GM21515 (cell line): ENCODE results near the gene LRFN2.

Experiments used
- ATAC-seq: cut with Tn5 transposase; IDR thresholded peaks from one replicate; pipeline ENCODE4 v1.9.1; 2021; ENCODE audit not compliant: unreplicated experiment

Gene LRFN2

GRCh38 chr6:40587240-40588069, at the start of gene LRFN2:
Gene LRFN2 (minus strand): TSS chr6:40587364.
- peak; percentile 77 for ATAC-seq

DNA sequence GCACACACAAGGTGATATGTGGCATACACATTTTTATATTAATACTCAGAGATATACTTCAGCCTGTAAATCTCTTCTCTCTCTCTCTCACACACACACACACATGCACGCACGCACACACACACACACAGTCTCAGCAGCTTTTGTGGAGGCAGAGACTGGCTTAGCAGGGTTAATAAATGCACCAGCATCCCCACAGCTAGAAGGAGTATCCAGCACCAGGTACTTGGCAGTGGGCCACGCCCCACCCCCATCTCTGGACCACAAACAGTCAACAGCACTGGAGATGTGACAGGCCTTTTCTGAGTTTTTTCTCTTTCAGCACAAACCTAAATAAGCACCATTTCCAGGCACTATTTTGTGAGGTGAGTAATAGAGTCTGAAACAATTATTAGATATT, 47.3 kb upstream of the LRFN2 start:
- no peak for ATAC-seq

GRCh38 chr6:40631744-40632143, 44.6 kb upstream of the LRFN2 start:
- no peak for ATAC-seq

- ATAC-seq: no peak
These were observed 43.3 kb upstream of the LRFN2 start for GRCh38 chr6:40630488-40630887.

GRCh38 chr6:40630051-40630450, 42.9 kb upstream of the LRFN2 start:
- no peak for ATAC-seq

DNA sequence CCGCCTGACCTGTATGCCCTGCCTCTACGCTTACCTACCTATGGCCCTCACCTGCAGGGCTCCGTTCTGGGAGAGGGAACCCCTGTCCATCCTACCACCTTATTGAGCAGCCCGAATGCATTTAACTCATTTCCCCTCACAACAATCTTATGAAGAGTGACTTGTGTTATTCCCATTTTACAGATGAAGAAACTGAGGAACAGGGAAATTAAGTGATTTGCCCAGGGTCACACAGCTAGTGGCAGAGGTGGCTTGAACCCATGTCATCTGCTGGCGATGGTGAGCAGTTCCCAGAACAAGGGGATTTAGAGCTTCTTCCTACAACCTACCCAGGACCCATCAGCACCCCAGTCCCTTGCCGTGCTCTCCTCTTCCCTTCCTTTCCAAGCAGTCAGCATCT, 42.3 kb upstream of the LRFN2 start:
- no peak for ATAC-seq

GRCh38 chr6:40627316-40627715, 40.2 kb upstream of the LRFN2 start:
- no peak for ATAC-seq

GRCh38 chr6:40626886-40627285, 39.7 kb upstream of the LRFN2 start:
- ATAC-seq: no peak

DNA sequence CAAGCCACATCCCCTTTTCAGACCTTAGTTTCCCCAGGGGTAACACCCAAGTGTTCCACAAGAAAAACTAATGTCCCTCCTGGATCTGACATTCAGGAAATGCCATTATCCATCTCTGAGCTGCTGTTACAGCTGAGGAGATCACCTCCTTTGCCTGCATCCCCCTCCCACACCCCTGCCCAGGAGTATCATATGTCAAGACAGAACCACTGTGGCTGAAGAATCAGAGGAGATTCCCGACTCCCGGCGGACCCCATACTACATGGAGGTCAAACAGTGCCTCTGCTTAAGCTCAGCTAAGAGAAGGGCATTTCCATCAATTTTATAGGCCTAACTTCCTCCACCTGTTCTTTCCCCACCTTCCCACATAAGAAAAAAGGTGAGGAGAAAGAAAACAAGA, 36.8 kb upstream of the LRFN2 start:
- no peak for ATAC-seq

- no peak for ATAC-seq
These were observed 36.0 kb upstream of the LRFN2 start for GRCh38 chr6:40623178-40623577.

DNA sequence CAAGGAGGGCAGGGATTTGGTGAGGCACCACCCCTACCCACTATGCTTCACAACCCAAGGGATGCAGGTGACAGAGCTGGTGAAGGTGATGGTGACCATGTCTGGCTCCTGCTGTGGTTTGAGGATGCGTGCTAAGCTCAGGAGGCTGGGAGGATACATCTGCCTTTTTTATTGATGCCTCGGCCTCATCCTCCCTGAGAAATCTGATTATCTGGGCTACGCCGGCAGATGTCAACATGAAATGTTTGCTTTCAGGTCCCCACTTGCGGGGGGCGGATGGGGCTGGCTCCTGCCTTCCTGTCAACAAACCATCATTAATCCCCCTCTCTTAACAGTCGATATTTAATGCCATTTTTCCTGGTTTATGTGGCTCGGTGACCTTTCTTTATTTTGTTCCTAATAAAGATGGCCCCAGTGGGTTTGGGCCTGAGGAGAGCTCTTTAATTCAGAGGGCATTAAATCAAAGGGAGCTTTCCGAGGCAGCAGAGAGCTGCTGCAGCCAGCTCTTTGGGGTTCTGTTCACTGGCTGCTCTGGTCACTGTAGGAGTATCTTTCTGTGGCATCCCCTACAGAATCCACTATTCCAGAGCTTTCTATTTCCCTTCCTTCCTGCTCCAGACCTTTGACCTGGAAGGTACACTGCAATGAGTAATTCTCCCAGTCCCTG, 33.5 kb upstream of the LRFN2 start:
- no peak for ATAC-seq

DNA sequence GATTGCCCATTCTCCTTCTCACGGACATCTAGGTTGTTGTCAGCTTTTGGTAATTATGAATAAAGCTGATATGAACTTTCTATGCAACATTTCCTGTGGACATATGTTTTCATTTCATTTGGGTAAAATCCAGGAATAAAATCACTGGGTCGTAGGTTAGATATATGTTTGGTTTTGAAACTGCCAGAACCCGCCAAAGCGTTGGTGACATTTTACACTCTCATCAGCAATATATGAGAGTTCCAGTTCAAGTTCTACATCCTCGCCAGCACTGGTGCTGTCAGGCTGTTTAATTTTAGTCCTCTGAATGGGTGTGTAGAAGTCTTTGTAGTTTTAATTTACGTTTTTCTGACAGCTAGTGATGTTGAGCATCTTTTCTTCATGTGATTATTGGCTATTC, 27.5 kb upstream of the LRFN2 start:
- ATAC-seq: no peak

DNA sequence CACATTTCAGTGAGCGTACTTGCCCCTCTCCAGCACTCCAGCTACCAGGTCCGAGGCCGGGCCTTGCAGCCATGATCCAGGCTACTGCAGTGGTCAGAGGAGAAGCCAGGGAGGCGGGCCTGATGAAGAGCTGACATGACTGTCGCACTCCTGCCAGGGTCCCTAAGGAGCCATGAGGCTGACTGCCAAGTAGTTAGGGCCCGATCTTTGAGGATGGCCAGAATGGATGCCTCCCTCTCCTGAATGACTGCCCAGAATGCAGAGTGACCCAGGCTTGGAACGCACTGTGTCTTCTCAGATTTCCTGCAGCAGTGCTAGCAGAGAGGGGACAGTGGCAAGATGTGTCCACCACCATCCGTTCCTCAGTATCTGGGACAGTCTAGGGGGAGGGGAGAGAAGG, 24.7 kb upstream of the LRFN2 start:
- ATAC-seq: no peak

GRCh38 chr6:40611434-40611833, 24.3 kb upstream of the LRFN2 start:
- ATAC-seq: no peak

DNA sequence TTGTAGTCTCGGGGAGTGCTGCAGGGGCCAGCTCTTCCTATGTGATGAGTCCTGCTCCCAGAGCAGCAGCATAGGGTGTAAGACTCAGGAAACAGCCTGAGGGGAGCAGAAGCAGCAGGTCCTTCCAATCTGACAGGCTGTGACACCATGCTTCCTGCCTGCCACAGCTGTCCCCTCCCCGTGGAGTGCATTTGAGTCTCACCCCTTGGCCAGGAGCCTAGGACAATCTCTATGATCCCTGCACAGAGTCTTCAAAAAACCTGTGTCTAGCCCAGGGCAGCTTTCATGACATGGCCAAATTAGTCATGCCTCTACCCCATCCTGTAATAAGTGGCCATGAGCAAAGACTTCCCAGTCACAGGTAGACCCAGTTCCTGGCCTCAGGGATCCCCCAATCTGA, 23.1 kb upstream of the LRFN2 start:
- ATAC-seq: no peak

DNA sequence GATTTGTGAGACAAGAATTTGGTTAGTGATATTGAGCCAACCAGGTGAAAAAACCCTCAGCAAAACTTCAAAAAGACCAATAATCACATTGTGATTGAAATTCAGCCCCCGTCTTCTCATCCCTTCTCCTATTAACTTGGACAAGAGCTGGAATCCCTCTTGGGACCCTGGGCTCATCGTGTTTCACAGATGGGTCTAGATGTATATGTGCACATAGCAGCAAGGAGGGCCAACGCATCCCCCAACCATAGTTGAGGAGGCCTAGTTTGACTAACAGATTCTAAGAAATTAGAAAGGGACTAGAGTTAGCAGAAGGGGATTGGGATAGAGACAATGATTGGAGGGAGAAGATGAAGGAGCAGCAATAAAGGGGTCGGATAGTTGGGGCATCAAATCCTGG, 19.8 kb upstream of the LRFN2 start:
- ATAC-seq: no peak

DNA sequence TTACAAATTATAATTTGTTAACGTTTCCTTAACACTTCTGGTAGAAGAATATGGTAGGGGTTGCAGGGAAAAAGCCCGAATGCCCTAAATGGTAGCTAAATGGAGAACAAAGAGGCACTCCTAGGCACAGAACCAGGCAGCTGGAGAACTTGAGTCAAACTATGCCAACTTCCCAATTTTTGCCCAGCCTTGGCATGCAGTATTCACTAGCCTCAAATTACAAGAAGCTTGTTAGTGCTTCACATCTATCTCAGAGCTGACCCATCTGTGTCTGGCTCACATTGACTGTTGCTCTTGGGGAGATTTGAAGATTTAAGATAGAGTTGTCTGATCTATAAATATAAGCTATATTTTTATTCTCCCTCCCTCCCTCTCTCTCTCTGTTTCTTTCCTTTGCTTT, 19.4 kb upstream of the LRFN2 start:
- ATAC-seq: no peak

DNA sequence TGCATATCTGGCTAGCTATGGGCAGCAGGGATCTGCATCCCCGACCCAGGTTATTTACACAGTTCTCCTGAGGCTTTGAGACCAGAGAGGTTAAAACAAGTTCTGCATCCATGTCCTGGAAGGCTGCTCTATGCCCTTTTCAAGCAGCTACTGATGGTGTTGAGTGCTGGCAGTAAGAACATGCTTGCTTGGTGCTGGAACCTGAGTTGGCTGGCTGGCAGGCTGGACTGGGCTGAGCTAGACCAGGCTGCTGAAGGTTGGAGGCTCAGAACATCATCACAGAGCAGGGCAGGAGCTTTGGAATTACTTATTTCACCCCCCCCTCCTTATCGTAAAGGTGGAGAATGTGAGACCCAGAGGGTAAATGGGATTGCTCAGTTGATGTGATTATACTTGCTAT, 16.9 kb upstream of the LRFN2 start:
- no peak for ATAC-seq

DNA sequence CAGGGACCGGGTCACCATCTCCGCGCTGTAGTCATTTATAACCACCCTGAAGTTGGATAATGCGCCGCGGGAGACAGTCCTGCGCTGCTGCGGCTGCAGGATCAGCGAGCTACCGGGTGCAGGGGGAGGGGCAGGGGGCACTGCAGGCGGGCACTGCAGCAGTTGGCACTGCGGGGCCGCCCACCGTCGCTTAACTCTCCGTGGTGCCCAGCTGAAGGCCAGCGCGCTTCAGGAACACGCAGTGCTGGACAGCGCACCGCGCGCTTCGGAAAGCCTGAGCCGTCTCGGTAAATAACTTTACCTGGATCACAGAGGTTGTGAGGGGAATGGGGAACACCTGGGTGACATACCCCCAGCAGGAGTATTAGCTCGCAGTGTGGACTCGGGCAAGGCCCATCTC, 12.4 kb upstream of the LRFN2 start:
- ATAC-seq: no peak

DNA sequence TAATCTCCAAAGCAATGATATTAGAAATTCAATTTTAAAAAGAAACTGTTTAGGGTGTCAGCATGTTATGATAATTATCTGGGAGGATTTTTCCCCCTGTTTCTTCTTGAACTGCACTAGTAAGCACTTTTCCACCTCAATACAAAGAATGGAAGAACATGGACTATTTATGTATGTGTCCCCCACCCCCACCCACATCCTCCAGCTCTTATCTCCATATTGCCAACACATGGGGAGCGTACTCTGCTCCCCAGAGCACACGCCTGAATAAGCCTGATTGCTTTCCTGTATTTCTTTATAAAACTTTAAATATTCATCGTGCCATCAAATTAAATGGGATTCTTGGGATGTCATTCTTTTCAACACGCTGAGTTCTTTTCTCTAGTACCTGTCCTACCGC, 11.4 kb upstream of the LRFN2 start:
- ATAC-seq: no peak

GRCh38 chr6:40597301-40597700, 10.1 kb upstream of the LRFN2 start:
- no peak for ATAC-seq

DNA sequence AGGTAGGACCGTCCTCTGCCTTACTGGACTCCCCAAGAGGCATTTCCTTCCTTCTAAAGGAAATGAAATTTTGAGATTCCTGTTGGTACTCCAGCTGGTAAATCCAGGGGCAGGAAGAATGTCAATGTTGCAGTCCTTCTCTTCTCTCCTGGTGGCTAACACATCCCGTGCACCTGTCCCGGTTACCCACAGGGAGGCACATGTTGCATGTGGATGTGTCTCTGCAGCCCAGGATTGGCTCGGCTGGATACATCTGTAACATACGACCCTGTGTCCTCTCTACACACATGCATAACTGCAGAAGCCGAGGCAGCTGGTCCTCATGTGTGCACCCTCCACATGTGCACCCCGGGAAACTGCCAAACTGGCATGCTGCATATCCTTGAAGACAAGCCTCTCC, 1.3 kb upstream of the LRFN2 start:
- no peak for ATAC-seq

DNA sequence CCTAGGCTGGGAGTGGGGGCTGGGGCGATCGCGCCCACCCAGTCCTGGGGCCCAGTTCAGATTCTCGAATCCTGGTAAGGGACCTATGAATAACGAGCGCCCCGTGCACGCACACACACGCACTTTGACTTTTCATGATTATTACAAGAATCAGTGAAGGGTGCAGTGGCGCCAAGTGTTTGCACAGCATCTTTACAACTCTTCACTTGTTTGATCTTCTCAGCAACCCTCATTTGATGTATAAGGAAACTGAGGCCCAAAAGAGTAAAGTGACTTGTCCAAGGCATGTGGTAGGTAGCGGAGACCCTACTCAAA, 863 bp upstream of the LRFN2 start:
- ATAC-seq: no peak
